K562 (cell line): ENCODE data around the gene DYRK1A. TPM values are rescaled to one million over a fixed set of nuclear protein-coding genes. Genes with fewer than 3 reads are reported as not detected.

Experiments
- E2F3 ChIP-seq: fragments of 250-450 bp; sonication (Bioruptor Pico); IDR thresholded peaks from 2 replicates; pipeline ENCODE4 v1.4.0; 2020; ENCODE audit warnings: mild to moderate bottlenecking
- GMEB1 ChIP-seq: fragments of 250-450 bp; sonication (Bioruptor Pico); IDR thresholded peaks from 2 replicates; pipeline ENCODE4 v1.4.0; 2020; ENCODE audit warnings: mild to moderate bottlenecking
- JUNB ChIP-seq: fragments of 450-650 bp; formaldehyde crosslinking; conservative IDR thresholded peaks from 2 replicates; pipeline ENCODE4 v1.4.0; 2020; ENCODE audit warnings: mild to moderate bottlenecking
- MLLT1 ChIP-seq, 2 experiments: fragments of 450-650 bp; IDR thresholded peaks; 2 replicates each; pipeline ENCODE4 v1.6.1; 2016
- MYBL2 ChIP-seq, 2 experiments: fragments of 450-650 bp in 1 of 2; sonication (generic) in 1 of 2; formaldehyde crosslinking in 1 of 2; IDR thresholded peaks; 2 replicates each; pipeline versions ENCODE4 v1.6.1 to v1.8.1; 2017 to 2022; ENCODE audit warnings: borderline replicate concordance in 1 of 2, inconsistent platforms in 1 of 2, low read depth in 1 of 2, mild to moderate bottlenecking in 1 of 2, missing genetic modification reagents in 1 of 2, moderate library complexity in 1 of 2
- RBBP5 ChIP-seq: fragments of 200-600 bp; sonication (generic); IDR thresholded peaks from 2 replicates; pipeline ENCODE4 v1.6.1; 2012; ENCODE audit warnings: borderline replicate concordance, mild to moderate bottlenecking, low read length, control low read depth, inconsistent platforms; ENCODE audit not compliant: insufficient read depth, poor library complexity, severe bottlenecking
- RBM22 ChIP-seq: fragments of 200-400 bp; formaldehyde crosslinking; IDR thresholded peaks from 2 replicates; pipeline ENCODE4 v1.6.1; 2018; ENCODE audit warnings: low read length, low read depth; ENCODE audit not compliant: poor library complexity, severe bottlenecking
- RHOXF2B ChIP-seq: fragments of 250-450 bp; sonication (Bioruptor Pico); conservative IDR thresholded peaks from 2 replicates; pipeline ENCODE4 v1.5.1; 2021
- SAFB2 ChIP-seq: fragments of 200-400 bp; formaldehyde crosslinking; IDR thresholded peaks from 2 replicates; pipeline ENCODE4 v1.6.1; 2018; ENCODE audit warnings: borderline replicate concordance, low read length, low read depth, moderate library complexity; ENCODE audit not compliant: severe bottlenecking
- SNRNP70 ChIP-seq: fragments of 200-400 bp; formaldehyde crosslinking; optimal IDR thresholded peaks from 2 replicates; pipeline ENCODE3; 2017; ENCODE audit warnings: low read depth, low read length
- TARDBP ChIP-seq: fragments of 450-650 bp; IDR thresholded peaks from 2 replicates; pipeline ENCODE4 v1.6.1; 2016
- TEAD1 ChIP-seq, 2 experiments: fragments of 450-650 bp in 1 of 2; sonication (generic) in 1 of 2; formaldehyde crosslinking; IDR thresholded peaks; 2 replicates each; pipeline versions ENCODE4 v1.4.0 to v1.8.0; 2020 to 2022; ENCODE audit warnings: mild to moderate bottlenecking in 2 of 2, missing genetic modification reagents in 1 of 2
- XRCC4 ChIP-seq: IDR thresholded peaks from one replicate; pipeline ENCODE4 v1.6.1; 2011; ENCODE audit not compliant: insufficient read depth, insufficient read length; ENCODE audit errors: extremely low read depth
- ZBTB5 ChIP-seq: fragments of 450-650 bp; IDR thresholded peaks from 2 replicates; pipeline ENCODE4 v1.6.1; 2017; ENCODE audit warnings: antibody characterized with exemption
- ZNF3 ChIP-seq: fragments of 250-450 bp; sonication (Bioruptor Pico); IDR thresholded peaks from 2 replicates; pipeline ENCODE4 v1.5.0; 2021; ENCODE audit warnings: mild to moderate bottlenecking, moderate library complexity
- ZNF511 ChIP-seq: sonication (generic); formaldehyde crosslinking; IDR thresholded peaks from 2 replicates; pipeline ENCODE4 v1.8.0; 2022; ENCODE audit warnings: mild to moderate bottlenecking, missing genetic modification reagents
- ZNF584 ChIP-seq: fragments of 200-800 bp; sonication (Bioruptor generic); IDR thresholded peaks from 2 replicates; pipeline ENCODE4 v1.6.1; 2016; ENCODE audit warnings: low read depth, mild to moderate bottlenecking, missing genetic modification characterization, missing compliant biosample characterization
- ZNF655 ChIP-seq: fragments of 250-450 bp; sonication (Bioruptor Pico); IDR thresholded peaks from 2 replicates; pipeline ENCODE4 v1.5.0; 2021
- ZNF778 ChIP-seq: fragments of 450-650 bp; formaldehyde crosslinking; IDR thresholded peaks from 2 replicates; pipeline ENCODE4 v1.4.0; 2020; ENCODE audit warnings: mild to moderate bottlenecking, moderate library complexity
- polyA plus RNA-seq, 8 experiments: library from polyadenylated mRNA; depleted of rRNA in 4 of 8; stranded (reverse) in 5 of 8; unstranded in 3 of 8; fragments of >200 nt; fragmentation: Nextera tagmentation in 2 of 8; fragmentation: Illumina TruSeq in 1 of 8; extraction: Ambion mirVana in 2 of 8; extraction: Trizol in 1 of 8; gene quantifications; 2 replicates each; pipeline versions ENCODE4 v1.2.1 to v1.2.3, GENCODE V29; 2011 to 2014; ENCODE audit warnings: inconsistent platforms in 1 of 8, missing spikeins in 1 of 8
- total RNA-seq, 7 experiments: library from RNA; depleted of rRNA in 6 of 7; stranded (reverse); fragments of >200 nt in 6 of 7; fragmentation: Illumina TruSeq in 2 of 7; extraction: Trizol in 2 of 7; gene quantifications; 2 replicates each; pipeline versions ENCODE4 v1.2.1 to v1.2.3, GENCODE V29; 2011 to 2021; ENCODE audit warnings: low replicate concordance in 1 of 7

DYRK1A gene
- total and polyA plus RNA-seq, 9 of the 15 experiments (the other 6 are each of a cell fraction or from before 2014, with no cell fraction given) = 3.7 to 64.8 (median 42.3) TPM

- no peak for TF ChIP-seq RBBP5
- TF ChIP-seq JUNB (CRISPR knock-in tag) = no peak
- TF ChIP-seq ZNF778 (CRISPR knock-in tag) = no peak
- TF ChIP-seq TARDBP = no peak
- no peak for TF ChIP-seq ZNF584 (CRISPR knock-in tag)
- peak; percentile 35 to 69; a peak in 3 of 4 replicates for TF ChIP-seq MLLT1 (IDR thresholded peaks at IDR 0.05)
- TF ChIP-seq TEAD1 (CRISPR knock-in tag; IDR thresholded peaks at IDR 0.05) = no peak
- no peak for TF ChIP-seq E2F3 (CRISPR knock-in tag)
- TF ChIP-seq MYBL2 (IDR thresholded peaks at IDR 0.05; ENCODE audit: low read depth) = no peak
- no peak for TF ChIP-seq MYBL2 (CRISPR knock-in tag; IDR thresholded peaks at IDR 0.05; ENCODE audit: borderline replicate concordance)
- TF ChIP-seq GMEB1 (CRISPR knock-in tag) = no peak
- no peak for TF ChIP-seq SNRNP70
- TF ChIP-seq ZNF655 = 0 out of 2 replicates have a peak, but pooled peaks have one; percentile 17
- no peak for TF ChIP-seq RHOXF2B (CRISPR knock-in tag)
- no peak for TF ChIP-seq SAFB2
- no peak for TF ChIP-seq ZBTB5
- TF ChIP-seq RBM22 = no peak
- TF ChIP-seq ZNF3 (CRISPR knock-in tag) = no peak
- no peak for TF ChIP-seq XRCC4
- no peak for TF ChIP-seq ZNF511 (CRISPR knock-in tag)
Observed at GRCh38 chr21:37370152-37371040, 3.8 kb downstream of the DYRK1A start (continued).
